ENCODE measurements around the gene GPC6.

GPC6 gene

GRCh38 chr13:93966267-93966936 lies 739.8 kb downstream of the GPC6 start:
- no peak for DNase-seq (ENCODE audit: low read depth in 2 of 2)

- no peak for DNase-seq (ENCODE audit: low read depth in 2 of 2)
Observed at GRCh38 chr13:93967286-93967685, 740.7 kb downstream of the GPC6 start.

- no peak for DNase-seq (ENCODE audit: low read depth in 2 of 2)
Observed at GRCh38 chr13:93975242-93975641, 748.6 kb downstream of the GPC6 start.

GRCh38 chr13:93976528-93976927 lies 749.9 kb downstream of the GPC6 start:
- DNase-seq (ENCODE audit: low read depth in 2 of 2) = no peak

GRCh38 chr13:93977986-93978385 lies 751.4 kb downstream of the GPC6 start:
- no peak for DNase-seq (ENCODE audit: low read depth in 2 of 2)

- no peak for DNase-seq (ENCODE audit: low read depth in 2 of 2)
Observed at GRCh38 chr13:93981426-93981977, 754.9 kb downstream of the GPC6 start.

GRCh38 chr13:93982179-93982918 lies 755.7 kb downstream of the GPC6 start:
- no peak for DNase-seq (ENCODE audit: low read depth in 2 of 2)

GRCh38 chr13:93984052-93984451 lies 757.4 kb downstream of the GPC6 start:
- no peak for DNase-seq (ENCODE audit: low read depth in 2 of 2)

GRCh38 chr13:93984876-93985275 lies 758.3 kb downstream of the GPC6 start:
- no peak for DNase-seq (ENCODE audit: low read depth in 2 of 2)

- DNase-seq (ENCODE audit: low read depth in 2 of 2) = no peak
Observed at GRCh38 chr13:93987458-93987857, 760.9 kb downstream of the GPC6 start.

- no peak for DNase-seq (ENCODE audit: low read depth in 2 of 2)
Observed at GRCh38 chr13:93991569-93991968, 765.0 kb downstream of the GPC6 start.

GRCh38 chr13:93996481-93996880 lies 769.9 kb downstream of the GPC6 start:
- DNase-seq (ENCODE audit: low read depth in 2 of 2) = no peak

GRCh38 chr13:94006296-94006695 lies 779.7 kb downstream of the GPC6 start:
- DNase-seq (ENCODE audit: low read depth in 2 of 2) = no peak

- no peak for DNase-seq (ENCODE audit: low read depth in 2 of 2)
Observed at GRCh38 chr13:94007072-94007471, 780.5 kb downstream of the GPC6 start.

- no peak for DNase-seq (ENCODE audit: low read depth in 2 of 2)
Observed at GRCh38 chr13:94009701-94010100, 783.1 kb downstream of the GPC6 start.

- no peak for DNase-seq (ENCODE audit: low read depth in 2 of 2)
Observed at GRCh38 chr13:94014461-94014860, 787.9 kb downstream of the GPC6 start.

GRCh38 chr13:94020426-94020825 lies 793.8 kb downstream of the GPC6 start:
- DNase-seq (ENCODE audit: low read depth in 2 of 2) = no peak

GRCh38 chr13:94020833-94021232 lies 794.2 kb downstream of the GPC6 start:
- no peak for DNase-seq (ENCODE audit: low read depth in 2 of 2)

GRCh38 chr13:94028234-94028633 lies 801.6 kb downstream of the GPC6 start:
- DNase-seq (ENCODE audit: low read depth in 2 of 2) = no peak

- no peak for DNase-seq (ENCODE audit: low read depth in 2 of 2)
Observed at GRCh38 chr13:94028650-94029049, 802.0 kb downstream of the GPC6 start.

- no peak for DNase-seq (ENCODE audit: low read depth in 2 of 2)
Observed at GRCh38 chr13:94030415-94031119, 804.0 kb downstream of the GPC6 start.

GRCh38 chr13:94031609-94032008 lies 805.0 kb downstream of the GPC6 start:
- DNase-seq (ENCODE audit: low read depth in 2 of 2) = no peak

- DNase-seq (ENCODE audit: low read depth in 2 of 2) = no peak
Observed at GRCh38 chr13:94033098-94033497, 806.5 kb downstream of the GPC6 start.

Measured in activated CD8-positive, alpha-beta memory T cell treated with anti-CD3 and anti-CD28 coated beads for 4 hours (primary cell).